HCT116 (cell line): Measurements from ENCODE around the gene NPIPB8. TPM values are rescaled to one million over a fixed set of nuclear protein-coding genes. Genes with fewer than 3 reads are reported as not detected.
"Not testable (repeated sequence)": the region's sequence is repeated elsewhere in the genome, so short reads cannot be mapped to it uniquely, and the experiment has no call there.

ENCODE experiments used
- ATAC-seq: fragments of 200-7000 bp; cut with Tn5 transposase; 2 replicates; pipeline ENCODE4 v1.9.1; 2020; ENCODE audit warnings: mild to moderate bottlenecking, moderate library complexity
- BruUV-seq: library from RNA; stranded (reverse); fragments of 400-500 nt; replicated peaks from 2 replicates; lab custom pipeline; 2021; lab: Mats Ljungman, UMichigan
- CTCF ChIA-PET: fragments of 300-600 bp; sonication (Branson Sonifier 250); formaldehyde crosslinking; loops from one replicate; lab custom pipeline; 2021; ENCODE audit warnings: antibody characterized with exemption; lab: Charles Lee
- POLR2A ChIA-PET: fragments of 300-600, 350-600 bp; sonication (Branson Sonifier 250); formaldehyde crosslinking; loops from one replicate; lab custom pipeline; 2021; ENCODE audit warnings: antibody characterized with exemption; lab: Charles Lee
- RAD21 ChIA-PET, 2 experiments: fragments of 300-600 bp; sonication (Branson Sonifier 250); formaldehyde crosslinking; loops; one replicate each; lab custom pipeline; 2023; ENCODE audit warnings: low total read pairs in 2 of 2; ENCODE audit not compliant: uncharacterized antibody in 2 of 2, unreplicated experiment in 2 of 2, low non-redundant PET in 1 of 2; lab: Charles Lee
- DNase-seq: peaks from one replicate; pipeline ENCODE4 v3.0.0-alpha.2; 2010; ENCODE audit warnings: low read depth, low spot score
- H2AFZ ChIP-seq: fragments of 200-600 bp; shearing (Covaris generic), sonication (generic); 2 replicates; pipeline ENCODE4 v1.6.1; 2017; ENCODE audit warnings: low read depth, mixed run types, mixed read lengths, antibody characterized with exemption, low read length; ENCODE audit not compliant: poor library complexity, severe bottlenecking
- H3K27ac ChIP-seq: 2 replicates; pipeline ENCODE4 v1.5.1; 2012; ENCODE audit warnings: low read depth, low read length
- H3K27me3 ChIP-seq: fragments of 200-600 bp; sonication (generic); 2 replicates; pipeline ENCODE4 v1.6.1; 2016; ENCODE audit warnings: mixed run types, low read length, mixed read lengths; ENCODE audit not compliant: insufficient read depth
- H3K36me3 ChIP-seq, 2 experiments: fragments of 200-500 bp in 1 of 2; fragments of 200-600 bp in 1 of 2; sonication (Bioruptor generic) in 1 of 2; sonication (generic) in 1 of 2; 2 replicates each; pipeline versions ENCODE4 v1.5.1 to v1.6.1; 2014 to 2016; ENCODE audit warnings: low read length in 2 of 2, inconsistent platforms in 1 of 2, mixed read lengths in 1 of 2, mixed run types in 1 of 2; ENCODE audit not compliant: insufficient read depth in 2 of 2, control insufficient read depth in 1 of 2
- H3K4me1 ChIP-seq, 2 experiments: fragments of 200-600 bp in 1 of 2; sonication (generic) in 1 of 2; 2 replicates each; pipeline versions ENCODE4 v1.5.1 to v1.6.1; 2012 to 2017; ENCODE audit warnings: low read length in 2 of 2, inconsistent platforms in 1 of 2, mild to moderate bottlenecking in 1 of 2, mixed read lengths in 1 of 2, mixed run types in 1 of 2, moderate library complexity in 1 of 2; ENCODE audit not compliant: insufficient read depth in 2 of 2, control insufficient read depth in 1 of 2
- H3K4me2 ChIP-seq: fragments of 200-600 bp; sonication (generic); 2 replicates; pipeline ENCODE4 v1.6.1; 2017; ENCODE audit warnings: mixed run types, low read length, mixed read lengths
- H3K4me3 ChIP-seq, 2 experiments: fragments of 200-600 bp in 1 of 2; sonication (generic) in 1 of 2; replicated peaks in 1 of 2; 2 replicates each; pipeline ENCODE4 v1.5.1; 2011 to 2016; ENCODE audit warnings: low read length in 2 of 2, control low read depth in 1 of 2, low read depth in 1 of 2, mild to moderate bottlenecking in 1 of 2, mixed read lengths in 1 of 2, mixed run types in 1 of 2
- H3K79me2 ChIP-seq: fragments of 200-600 bp; sonication (generic); 2 replicates; pipeline ENCODE4 v1.6.1; 2017; ENCODE audit warnings: mild to moderate bottlenecking, mixed run types, low read length, moderate library complexity, mixed read lengths; ENCODE audit not compliant: insufficient read depth
- H3K9ac ChIP-seq: fragments of 200-600 bp; sonication (generic); 2 replicates; pipeline ENCODE4 v1.6.1; 2016; ENCODE audit warnings: low read length, mixed read lengths
- H3K9me2 ChIP-seq: fragments of 200-600 bp; sonication (generic), shearing (Covaris generic); 2 replicates; pipeline ENCODE4 v1.6.1; 2017; ENCODE audit warnings: mixed run types, mild to moderate bottlenecking, moderate library complexity; ENCODE audit not compliant: insufficient read depth
- H3K9me3 ChIP-seq, 2 experiments: fragments of 200-500 bp in 1 of 2; fragments of 200-600 bp in 1 of 2; sonication (Bioruptor generic) in 1 of 2; sonication (generic) in 1 of 2; 2 replicates each; pipeline ENCODE4 v1.6.1; 2014 to 2017; ENCODE audit warnings: low read length in 2 of 2, mixed read lengths in 2 of 2, inconsistent platforms in 1 of 2, low read depth in 1 of 2, mild to moderate bottlenecking in 1 of 2, mixed run types in 1 of 2, moderate library complexity in 1 of 2; ENCODE audit not compliant: control insufficient read depth in 1 of 2, insufficient read depth in 1 of 2
- H4K20me1 ChIP-seq: fragments of 200-600 bp; sonication (generic), shearing (Covaris generic); 2 replicates; pipeline ENCODE4 v1.6.1; 2017; ENCODE audit warnings: mixed run types, mild to moderate bottlenecking, moderate library complexity; ENCODE audit not compliant: insufficient read depth
- intact Hi-C: fragments of 100-400 bp; cut with micrococcal nuclease; formaldehyde crosslinking; loops from 2 replicates; pipeline ENCODE4 v1.10.0; 2022
- total RNA-seq: library from RNA; stranded (reverse); gene quantifications from one replicate; pipeline ENCODE4 v1.2.1, GENCODE V29; 2021; ENCODE audit not compliant: unreplicated experiment
- TF ChIP-seq, protein P1 (sequence below): IDR thresholded peaks from 2 replicates; pipeline ENCODE4 v1.6.1; 2011; ENCODE audit warnings: mild to moderate bottlenecking, low read length, moderate library complexity; ENCODE audit not compliant: insufficient replicate concordance; ENCODE audit errors: extremely low read depth

Gene NPIPB8
- total RNA-seq, 1 experiment from 2014 or later = 0.79 TPM

DNA sequence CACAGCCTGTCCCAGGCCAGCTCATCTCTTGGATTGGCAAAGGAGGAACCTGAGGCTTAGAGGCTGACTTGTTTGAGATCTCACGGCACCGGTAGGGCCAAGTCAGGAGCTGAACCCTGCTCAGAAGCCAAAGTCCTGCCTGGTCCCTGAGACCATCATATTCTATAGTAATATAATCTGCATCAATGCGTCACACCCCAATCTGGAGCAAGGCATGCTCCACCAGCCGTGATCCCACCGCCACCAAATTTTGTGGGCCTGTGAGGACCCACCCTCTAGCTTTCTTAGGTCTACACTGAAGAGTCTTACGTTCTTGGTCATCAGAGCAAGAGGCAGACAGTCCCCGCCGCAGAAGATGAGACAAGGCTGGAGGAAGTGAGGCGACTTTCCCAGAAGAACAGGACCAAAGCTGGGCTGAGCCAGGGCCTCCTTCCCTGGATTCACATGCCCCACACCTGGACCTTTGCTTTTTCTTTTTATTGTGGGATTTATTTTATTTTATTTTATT lies 30.7 kb upstream of the NPIPB8 start (continued):
- TF ChIP-seq, protein P1, sequence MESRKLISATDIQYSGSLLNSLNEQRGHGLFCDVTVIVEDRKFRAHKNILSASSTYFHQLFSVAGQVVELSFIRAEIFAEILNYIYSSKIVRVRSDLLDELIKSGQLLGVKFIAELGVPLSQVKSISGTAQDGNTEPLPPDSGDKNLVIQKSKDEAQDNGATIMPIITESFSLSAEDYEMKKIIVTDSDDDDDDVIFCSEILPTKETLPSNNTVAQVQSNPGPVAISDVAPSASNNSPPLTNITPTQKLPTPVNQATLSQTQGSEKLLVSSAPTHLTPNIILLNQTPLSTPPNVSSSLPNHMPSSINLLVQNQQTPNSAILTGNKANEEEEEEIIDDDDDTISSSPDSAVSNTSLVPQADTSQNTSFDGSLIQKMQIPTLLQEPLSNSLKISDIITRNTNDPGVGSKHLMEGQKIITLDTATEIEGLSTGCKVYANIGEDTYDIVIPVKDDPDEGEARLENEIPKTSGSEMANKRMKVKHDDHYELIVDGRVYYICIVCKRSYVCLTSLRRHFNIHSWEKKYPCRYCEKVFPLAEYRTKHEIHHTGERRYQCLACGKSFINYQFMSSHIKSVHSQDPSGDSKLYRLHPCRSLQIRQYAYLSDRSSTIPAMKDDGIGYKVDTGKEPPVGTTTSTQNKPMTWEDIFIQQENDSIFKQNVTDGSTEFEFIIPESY = no peak
- TF ChIP-seq, all 23 proteins: peak for 0

- H3K27me3 ChIP-seq, H3K9me3 ChIP-seq, intact Hi-C loops, ATAC-seq, H3K4me2 ChIP-seq, H3K36me3 ChIP-seq, DNase-seq, RAD21 ChIA-PET, BruUV-seq, H3K4me3 ChIP-seq, POLR2A ChIA-PET, H3K9me2 ChIP-seq, H4K20me1 ChIP-seq, H3K27ac ChIP-seq, H3K9ac ChIP-seq, CTCF ChIA-PET, H2AFZ ChIP-seq, H3K79me2 ChIP-seq: not testable (repeated sequence)
- peaks cover 7 to 18% of the 10 kb centered on the region in 2 experiments; a peak in 3 of 4 replicates for H3K4me1 ChIP-seq
These were observed 30.0 kb upstream of the NPIPB8 start for GRCh38 chr16:28607681-28608495.

DNA sequence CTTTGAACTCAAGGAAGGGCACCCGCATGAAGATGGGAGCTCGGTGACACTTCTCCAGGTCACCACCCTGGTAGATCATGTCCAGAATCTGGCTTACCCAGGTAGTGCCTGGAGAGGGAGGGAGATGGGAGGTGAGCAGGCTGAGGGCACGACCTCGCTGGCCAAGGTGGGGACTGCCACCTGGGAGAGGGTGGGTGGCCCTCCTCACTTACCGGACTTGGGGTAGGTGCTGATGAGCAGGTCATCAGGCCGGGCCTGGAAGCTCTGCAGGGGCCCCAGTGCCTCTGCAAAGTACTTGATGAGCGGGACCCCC lies 29.4 kb upstream of the NPIPB8 start:
- H4K20me1 ChIP-seq, H2AFZ ChIP-seq, DNase-seq, H3K4me2 ChIP-seq, ATAC-seq, H3K9me2 ChIP-seq, H3K27me3 ChIP-seq, H3K79me2 ChIP-seq, H3K36me3 ChIP-seq, POLR2A ChIA-PET, H3K9me3 ChIP-seq, BruUV-seq, H3K27ac ChIP-seq, intact Hi-C loops, H3K4me3 ChIP-seq, RAD21 ChIA-PET, H3K9ac ChIP-seq, CTCF ChIA-PET: not testable (repeated sequence)
- peaks cover 7 to 18% of the 10 kb centered on the region in 2 experiments; a peak in 3 of 4 replicates for H3K4me1 ChIP-seq

DNA sequence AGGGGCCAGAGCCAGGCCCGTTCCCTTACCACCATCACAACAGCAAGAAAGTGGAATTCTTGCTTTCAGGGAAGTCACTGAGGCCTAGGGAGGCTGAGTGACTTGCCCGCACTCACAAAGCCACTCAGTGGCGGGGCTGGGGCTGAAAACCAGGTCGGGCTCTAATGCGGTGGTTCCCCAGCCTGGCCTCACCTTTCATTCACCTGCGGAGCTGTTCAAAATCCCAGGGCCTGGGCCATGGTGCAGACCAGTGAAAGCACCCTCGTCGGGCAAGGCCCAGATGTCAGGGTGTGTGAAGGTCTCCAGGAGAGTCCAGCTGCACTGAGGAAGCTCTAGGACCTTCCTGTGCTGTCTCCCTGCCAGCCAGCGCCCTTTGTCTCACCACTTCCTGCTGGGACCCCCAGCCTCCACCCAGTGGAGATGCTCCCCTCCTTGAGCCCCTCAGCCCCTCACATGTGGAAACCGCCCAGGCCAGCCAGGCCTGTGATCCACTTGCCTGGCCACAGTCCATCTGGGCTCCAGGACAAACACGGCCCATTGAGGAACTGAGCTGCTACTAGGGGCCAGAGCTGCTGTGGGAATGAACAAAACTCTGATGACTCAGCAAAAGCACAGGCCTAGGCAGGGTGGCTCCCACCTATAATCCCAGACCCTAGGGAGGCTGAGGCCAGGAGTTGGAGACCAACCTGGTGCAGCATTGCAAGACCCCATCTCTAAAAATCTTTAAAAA lies 28.8 kb upstream of the NPIPB8 start:
- DNase-seq, H2AFZ ChIP-seq, H3K36me3 ChIP-seq, H3K9me2 ChIP-seq, H4K20me1 ChIP-seq, H3K79me2 ChIP-seq, BruUV-seq, intact Hi-C loops, H3K27me3 ChIP-seq, H3K9me3 ChIP-seq: not testable (repeated sequence)
- ChIA-PET POLR2A (interaction anchor here (1.0 to 2.0 kb wide), 2 partner anchors 12 to 14 kb away, joined by 3 to 7 read pairs; partner anchors contain the start of gene SULT1A2), RAD21 (interaction anchor here in 1 of 2 experiments (1.0 kb wide), 1 partner anchor 12 kb away, joined by 3 read pairs; the partner anchor contains the start of gene SULT1A2), CTCF (interaction anchor here (1.6 kb wide), 1 partner anchor 282 kb away, joined by 4 read pairs; no protein-coding TSS in a partner anchor)
- peak overlapping the region; percentile 48; the same call in 1 of the 2 replicates for H3K9ac ChIP-seq
- H3K4me3 ChIP-seq = peak overlapping the region; percentile 34 to 55
- peak overlapping the region; percentile 66 for H3K4me2 ChIP-seq
- 0 out of 2 replicates have a peak, but pooled peaks have one; percentile 3 for ATAC-seq
- H3K27ac ChIP-seq = peak overlapping the region; percentile 65
- peaks cover 7 to 18% of the 10 kb centered on the region in 2 experiments; a peak in 3 of 4 replicates for H3K4me1 ChIP-seq
